Adrenal gland (tissue), 12 donors: ENCODE data around the gene TEKT3. TPM values are rescaled to one million over a fixed set of nuclear protein-coding genes. Genes with fewer than 3 reads are reported as not detected.

ENCODE experiments used
- DNase-seq, 7 donors: peaks; one replicate each; pipeline ENCODE4 v3.0.0-alpha.2; 2019 to 2020
- H3K27ac ChIP-seq, 5 donors: fragments of 200-600 bp; sonication (generic) in 4 of 5; 1 replicate in 3 of 5; 2 replicates in 2 of 5; pipeline versions ENCODE4 v1.5.1 to v1.8.0; 2016 to 2020; ENCODE audit warnings: mild to moderate bottlenecking in 1 of 5
- H3K27me3 ChIP-seq: fragments of 200-600 bp; 2 replicates; pipeline ENCODE4 v1.8.0; 2021
- H3K36me3 ChIP-seq, 2 donors: fragments of 200-600 bp; replicated peaks in 1 of 2; 1 replicate in 1 of 2; 2 replicates in 1 of 2; pipeline versions ENCODE4 v1.5.1 to v1.8.0; 2018 to 2022
- H3K4me1 ChIP-seq, 2 donors: fragments of 200-600 bp; replicated peaks in 1 of 2; 1 replicate in 1 of 2; 2 replicates in 1 of 2; pipeline versions ENCODE4 v1.5.1 to v1.8.0; 2018 to 2021
- H3K4me3 ChIP-seq, 4 donors: fragments of 200-600 bp; sonication (generic) in 3 of 4; one replicate each; pipeline ENCODE4 v1.5.1; 2016 to 2018
- H3K9me3 ChIP-seq, 3 donors: fragments of 200-600 bp; sonication (generic) in 1 of 3; replicated peaks in 1 of 3; 1 replicate in 2 of 3; 2 replicates in 1 of 3; pipeline versions ENCODE4 v1.5.1 to v1.8.0; 2016 to 2021
- CTCF ChIP-seq, 6 experiments: fragments of 450-650 bp in 4 of 6; fragments of 200-600 bp in 2 of 6; sonication (generic) in 1 of 6; IDR thresholded peaks; 1 replicate in 5 of 6; 2 replicates in 1 of 6; pipeline versions ENCODE4 v1.5.1 to v1.8.0; 2016 to 2021; ENCODE audit warnings: antibody characterized with exemption in 6 of 6, mild to moderate bottlenecking in 2 of 6, moderate library complexity in 1 of 6
- POLR2A ChIP-seq, 2 donors: fragments of 450-650 bp; IDR thresholded peaks; one replicate each; pipeline ENCODE4 v1.6.1; 2017; ENCODE audit warnings: antibody characterized with exemption in 2 of 2, mild to moderate bottlenecking in 2 of 2, moderate library complexity in 1 of 2
- WGBS, 4 donors: extraction: QIAGEN DNeasy Blood & Tissue Kit in 2 of 4; methylation state at CpG; one replicate each; pipeline versions ENCODE4 v1.1.5 to v1.1.7; 2013 to 2017; 5-methylcytosine and 5-hydroxymethylcytosine counted together
- intact Hi-C, 2 donors: fragments of 100-400 bp; cut with DNase I; formaldehyde crosslinking; loops; one replicate each; pipeline versions ENCODE4 v1.14.1 to v1.15.0; 2022 to 2023
- polyA plus RNA-seq, 3 donors: library from polyadenylated mRNA; stranded (reverse); fragments of 200-250 nt in 2 of 3; fragments of 350-450 nt in 1 of 3; fragmentation: Illumina TruSeq in 1 of 3; extraction: RNeasy Lipid Tissue Mini Kit (QIAGEN cat#74804) in 1 of 3; gene quantifications; one replicate each; pipeline ENCODE4 v1.2.3, GENCODE V29; 2013 to 2014
- total RNA-seq, 9 donors: library from RNA; depleted of rRNA in 4 of 9; stranded (reverse); fragments of >200 nt in 4 of 9; fragments of 120-200 nt in 1 of 9; fragmentation: NEBNext Ultra II Directional in 1 of 9; extraction: Animal tissue kit (Norgen Biotek cat#: 25700) in 1 of 9; gene quantifications; one replicate each; pipeline versions ENCODE4 v1.1.0 to v1.2.4, GENCODE V29; 2013 to 2023
- donor health status: healthy with polysubstance abuse.
- donor health status: Bipolar disorder and iron deficiency.
- donor health status: DM: yes; HTN: yes; CAD: no.
- donor health status: DM: no; HTN: no; CAD: no.
- donor health status: DM: no; HTN: no; CAD: no.
- donor health status: DM: yes; HTN: yes; CAD: no.

The TEKT3 gene
- total and polyA plus RNA-seq, 12 donors, result 0.39 to 5.5 (median 1.2) TPM; not detected in 2

GRCh38 chr17:15307710-15308111, 33.7 kb downstream of the TEKT3 start:
- Histone ChIP-seq H3K27ac (no peak overlapping the region), H3K4me3 (no peak overlapping the region), H3K27me3 (no peaks in the 10 kb centered on the region), H3K4me1 (no peaks in the 10 kb centered on the region), H3K36me3 (no peaks in the 10 kb centered on the region), H3K9me3 (no peaks in the 10 kb centered on the region)
- TF ChIP-seq POLR2A (IDR thresholded peaks at IDR 0.05), result no peak
- TF ChIP-seq CTCF (IDR thresholded peaks at IDR 0.05), result no peak
- no peak for DNase-seq
- intact Hi-C loops, result no loop called here
- WGBS, 4 donors, result 54 to 58% (median 54%) methylated on average over 4 of the region's 4 CpGs

- Histone ChIP-seq H3K36me3 (no peaks in the 10 kb centered on the region), H3K4me1 (no peaks in the 10 kb centered on the region), H3K9me3 (no peaks in the 10 kb centered on the region), H3K27me3 (no peaks in the 10 kb centered on the region), H3K4me3 (no peak overlapping the region), H3K27ac (no peak overlapping the region)
- no peak for TF ChIP-seq POLR2A (IDR thresholded peaks at IDR 0.05)
- TF ChIP-seq CTCF (IDR thresholded peaks at IDR 0.05), result no peak
- WGBS, 4 donors, result 78 to 82% (median 79%) methylated on average over 12 to 14 of the region's 14 CpGs
- no peak for DNase-seq
- intact Hi-C loops, result no loop called here
These were observed 37.5 kb downstream of the TEKT3 start for GRCh38 chr17:15303851-15304250.

GRCh38 chr17:15303268-15303667, 38.1 kb downstream of the TEKT3 start:
- Histone ChIP-seq H3K9me3 (no peaks in the 10 kb centered on the region), H3K4me1 (no peaks in the 10 kb centered on the region), H3K4me3 (no peak overlapping the region), H3K27ac (no peak overlapping the region), H3K36me3 (no peaks in the 10 kb centered on the region), H3K27me3 (no peaks in the 10 kb centered on the region)
- no peak for DNase-seq
- 12 to 49% (median 29%) methylated on average over 3 of the region's 3 CpGs for WGBS, 4 donors
- TF ChIP-seq POLR2A (IDR thresholded peaks at IDR 0.05) (no peak), CTCF (IDR thresholded peaks at IDR 0.05) (no peak)
- intact Hi-C loops, result no loop called here

- intact Hi-C loops, result no loop called here
- Histone ChIP-seq H3K9me3 (no peaks in the 10 kb centered on the region), H3K4me3 (no peak overlapping the region), H3K27me3 (no peaks in the 10 kb centered on the region), H3K27ac (no peak overlapping the region), H3K36me3 (no peaks in the 10 kb centered on the region), H3K4me1 (no peaks in the 10 kb centered on the region)
- WGBS, 4 donors, result 85 to 91% (median 88%) methylated on average over 6 of the region's 6 CpGs
- TF ChIP-seq CTCF (IDR thresholded peaks at IDR 0.05), result no peak
- TF ChIP-seq POLR2A (IDR thresholded peaks at IDR 0.05), result no peak
- no peak for DNase-seq
These were observed 39.6 kb downstream of the TEKT3 start for GRCh38 chr17:15301845-15302244.
